GF-D8 (cell line): ENCODE results near the gene SMYD3.

Source experiments
- DNase-seq: peaks from one replicate; lab custom pipeline; 2025; lab: John Stamatoyannopoulos, UW

The SMYD3 gene

GRCh38 chr1:246214708-246215509 lies 292.2 kb downstream of the SMYD3 start:
- DNase-seq: peak; percentile 93

- DNase-seq: no peak
These were observed 293.1 kb downstream of the SMYD3 start for GRCh38 chr1:246213947-246214346.

GRCh38 chr1:246213502-246213901 lies 293.6 kb downstream of the SMYD3 start:
- no peak for DNase-seq

GRCh38 chr1:246213036-246213435 lies 294.0 kb downstream of the SMYD3 start:
- no peak for DNase-seq

GRCh38 chr1:246212013-246212412 lies 295.1 kb downstream of the SMYD3 start:
- DNase-seq: no peak

- DNase-seq: no peak
These were observed 296.3 kb downstream of the SMYD3 start for GRCh38 chr1:246210756-246211155.

GRCh38 chr1:246208105-246208504 lies 299.0 kb downstream of the SMYD3 start:
- no peak for DNase-seq

- DNase-seq: no peak
These were observed 303.9 kb downstream of the SMYD3 start for GRCh38 chr1:246203180-246203579.

GRCh38 chr1:246200738-246201137 lies 306.3 kb downstream of the SMYD3 start:
- no peak for DNase-seq

- no peak for DNase-seq
These were observed 306.9 kb downstream of the SMYD3 start for GRCh38 chr1:246200225-246200624.

GRCh38 chr1:246199086-246199645 lies 307.9 kb downstream of the SMYD3 start:
- no peak for DNase-seq

- no peak for DNase-seq
These were observed 308.8 kb downstream of the SMYD3 start for GRCh38 chr1:246198115-246198816.

- no peak for DNase-seq
These were observed 310.0 kb downstream of the SMYD3 start for GRCh38 chr1:246197076-246197475.

GRCh38 chr1:246195296-246195695 lies 311.8 kb downstream of the SMYD3 start:
- DNase-seq: no peak

- no peak for DNase-seq
These were observed 313.5 kb downstream of the SMYD3 start for GRCh38 chr1:246193537-246193936.

- no peak for DNase-seq
These were observed 318.0 kb downstream of the SMYD3 start for GRCh38 chr1:246189126-246189525.

- no peak for DNase-seq
These were observed 319.2 kb downstream of the SMYD3 start for GRCh38 chr1:246187834-246188372.

- no peak for DNase-seq
These were observed 322.6 kb downstream of the SMYD3 start for GRCh38 chr1:246184503-246184902.

- DNase-seq: peak; percentile 94
These were observed 324.8 kb downstream of the SMYD3 start for GRCh38 chr1:246182149-246182851.

- DNase-seq: no peak
These were observed 325.8 kb downstream of the SMYD3 start for GRCh38 chr1:246181241-246181640.

GRCh38 chr1:246179401-246179800 lies 327.7 kb downstream of the SMYD3 start:
- DNase-seq: no peak

- DNase-seq: peak; percentile 44
These were observed 328.3 kb downstream of the SMYD3 start for GRCh38 chr1:246178717-246179311.
